Activated B cell treated with CpG ODN at 0.5 μM for 24 hours (primary cell): Measurements from ENCODE around the gene TMEM119. TPM values are rescaled to one million over a fixed set of nuclear protein-coding genes. Genes with fewer than 3 reads are reported as not detected.

Experiments used
- ATAC-seq: fragments of 200-7000 bp; cut with Tn5 transposase; one replicate; pipeline ENCODE4 v1.10.0; 2021; ENCODE audit warnings: low read depth, mild to moderate bottlenecking, moderate library complexity
- CTCF ChIA-PET: fragments of 350-600 bp; sonication (Branson Sonifier 250); formaldehyde crosslinking; loops from one replicate; lab custom pipeline; 2021; ENCODE audit warnings: antibody characterized with exemption; lab: Charles Lee
- POLR2A ChIA-PET: fragments of 350-600 bp; sonication (Branson Sonifier 250); formaldehyde crosslinking; loops from one replicate; lab custom pipeline; 2021; ENCODE audit warnings: antibody characterized with exemption; lab: Charles Lee
- DNase-seq: peaks from one replicate; pipeline ENCODE4 v3.0.0; 2022
- H3K27ac Mint-ChIP-seq: one replicate; pipeline ENCODE4 v1.8.0; 2020; ENCODE audit warnings: mixed read lengths
- H3K27me3 Mint-ChIP-seq: one replicate; pipeline ENCODE4 v1.8.0; 2021; ENCODE audit warnings: mixed read lengths
- H3K36me3 Mint-ChIP-seq: one replicate; pipeline ENCODE4 v1.8.0; 2021; ENCODE audit warnings: low read depth, mixed read lengths
- H3K4me1 Mint-ChIP-seq: one replicate; pipeline ENCODE4 v1.8.0; 2021; ENCODE audit warnings: mixed read lengths
- H3K4me3 Mint-ChIP-seq: one replicate; pipeline ENCODE4 v1.8.0; 2020; ENCODE audit warnings: mild to moderate bottlenecking, mixed read lengths
- H3K9me3 Mint-ChIP-seq: one replicate; pipeline ENCODE4 v1.8.0; 2020; ENCODE audit warnings: mixed read lengths
- intact Hi-C: fragments of 100-400 bp; cut with micrococcal nuclease; formaldehyde crosslinking; loops from one replicate; pipeline ENCODE4 v1.15.1; 2024
- total RNA-seq: library from RNA; stranded (reverse); gene quantifications from 2 replicates; pipeline ENCODE4 v1.2.3, GENCODE V29; 2022
- TF ChIP-seq, protein P1 (sequence below): fragments of 200-600 bp; IDR thresholded peaks from one replicate; pipeline ENCODE4 v1.8.0; 2022; ENCODE audit warnings: antibody characterized with exemption, mild to moderate bottlenecking

Gene TMEM119
- total RNA-seq, 1 donor from 2014 or later = not detected

DNA sequence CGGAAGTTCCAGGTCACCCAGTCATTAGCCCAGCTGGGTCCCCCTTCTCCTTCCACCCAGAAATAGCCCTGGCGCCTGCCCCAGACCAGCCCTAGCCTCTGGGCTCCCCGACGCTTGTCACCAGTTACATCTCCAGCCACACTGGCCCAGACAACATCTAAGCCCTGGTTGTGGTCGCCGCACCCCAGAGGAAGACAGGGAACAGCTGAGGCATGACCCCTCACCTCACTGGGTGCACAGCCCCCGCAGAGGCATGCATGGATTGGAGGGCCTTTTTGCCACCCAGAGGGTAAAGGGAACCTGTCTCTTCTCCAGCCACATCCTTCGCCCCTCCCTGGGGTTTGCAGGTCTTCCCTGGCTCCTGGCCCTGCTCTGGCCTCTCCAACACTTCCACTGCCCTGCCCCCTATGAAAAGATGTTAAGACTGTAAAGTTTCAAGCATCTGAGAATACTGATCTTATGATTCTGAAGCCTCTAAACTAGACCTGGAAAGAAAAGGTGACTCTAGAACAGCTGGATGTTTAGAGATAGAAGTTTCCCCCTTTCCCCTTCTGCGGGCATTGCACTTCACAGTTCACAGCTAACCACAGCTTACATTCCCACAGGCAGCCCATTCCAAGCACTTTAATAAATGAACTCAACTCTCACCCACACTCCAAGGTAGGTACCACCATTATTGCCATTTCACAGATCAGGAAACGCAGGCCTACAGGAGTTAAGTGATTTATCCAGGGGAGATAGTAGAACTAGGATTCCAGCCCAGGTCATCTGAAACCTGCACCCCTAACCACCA, 14.7 kb downstream of the TMEM119 start:
- no peaks in the 10 kb centered on the region for H3K36me3 Mint-ChIP-seq
- peaks cover 2% of the 10 kb centered on the region for H3K27me3 Mint-ChIP-seq
- no peak overlapping the region for H3K4me3 Mint-ChIP-seq
- ATAC-seq (no peak), DNase-seq (no peak)
- H3K9me3 Mint-ChIP-seq = no peaks in the 10 kb centered on the region
- ChIA-PET POLR2A (no interaction called here), CTCF (interaction anchor here (0.9 kb wide), 1 partner anchor 35 kb away, joined by 4 read pairs; no protein-coding TSS in a partner anchor)
- peaks cover 16% of the 10 kb centered on the region for H3K4me1 Mint-ChIP-seq
- intact Hi-C loops = no loop called here
- TF ChIP-seq, protein P1, sequence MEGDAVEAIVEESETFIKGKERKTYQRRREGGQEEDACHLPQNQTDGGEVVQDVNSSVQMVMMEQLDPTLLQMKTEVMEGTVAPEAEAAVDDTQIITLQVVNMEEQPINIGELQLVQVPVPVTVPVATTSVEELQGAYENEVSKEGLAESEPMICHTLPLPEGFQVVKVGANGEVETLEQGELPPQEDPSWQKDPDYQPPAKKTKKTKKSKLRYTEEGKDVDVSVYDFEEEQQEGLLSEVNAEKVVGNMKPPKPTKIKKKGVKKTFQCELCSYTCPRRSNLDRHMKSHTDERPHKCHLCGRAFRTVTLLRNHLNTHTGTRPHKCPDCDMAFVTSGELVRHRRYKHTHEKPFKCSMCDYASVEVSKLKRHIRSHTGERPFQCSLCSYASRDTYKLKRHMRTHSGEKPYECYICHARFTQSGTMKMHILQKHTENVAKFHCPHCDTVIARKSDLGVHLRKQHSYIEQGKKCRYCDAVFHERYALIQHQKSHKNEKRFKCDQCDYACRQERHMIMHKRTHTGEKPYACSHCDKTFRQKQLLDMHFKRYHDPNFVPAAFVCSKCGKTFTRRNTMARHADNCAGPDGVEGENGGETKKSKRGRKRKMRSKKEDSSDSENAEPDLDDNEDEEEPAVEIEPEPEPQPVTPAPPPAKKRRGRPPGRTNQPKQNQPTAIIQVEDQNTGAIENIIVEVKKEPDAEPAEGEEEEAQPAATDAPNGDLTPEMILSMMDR = no peak
- no peak overlapping the region for H3K27ac Mint-ChIP-seq

DNA sequence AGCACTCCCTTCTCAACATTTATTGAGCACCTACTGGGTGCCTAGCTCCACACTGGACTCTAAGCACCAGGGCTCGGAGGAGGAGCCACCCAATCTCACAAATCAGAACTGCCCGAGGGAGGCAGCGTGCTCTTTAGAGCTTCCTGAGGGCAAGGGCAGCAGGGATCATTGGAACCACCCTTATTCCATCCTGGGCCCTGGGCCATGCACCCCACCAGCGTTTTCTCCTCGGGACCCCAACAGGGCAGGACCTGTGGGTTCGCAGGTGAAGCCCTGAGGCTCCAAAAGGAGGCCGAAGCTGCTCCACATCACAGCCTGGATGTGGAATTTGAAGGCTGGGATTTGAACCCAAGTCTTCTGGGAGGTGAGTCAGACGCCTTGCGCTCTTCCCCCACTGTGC, 15.4 kb downstream of the TMEM119 start:
- intact Hi-C loops = no loop called here
- Mint-ChIP-seq H3K27me3 (peaks cover 2% of the 10 kb centered on the region), H3K27ac (no peak overlapping the region), H3K9me3 (no peaks in the 10 kb centered on the region), H3K4me1 (peaks cover 16% of the 10 kb centered on the region), H3K36me3 (no peaks in the 10 kb centered on the region), H3K4me3 (no peak overlapping the region)
- CTCF ChIA-PET = no interaction called here
- POLR2A ChIA-PET = interaction anchor here (0.8 kb wide), 1 partner anchor 30 kb away, joined by 3 read pairs; no protein-coding TSS in a partner anchor
- no peak for DNase-seq
- TF ChIP-seq, protein P1 = no peak
- no peak for ATAC-seq

DNA sequence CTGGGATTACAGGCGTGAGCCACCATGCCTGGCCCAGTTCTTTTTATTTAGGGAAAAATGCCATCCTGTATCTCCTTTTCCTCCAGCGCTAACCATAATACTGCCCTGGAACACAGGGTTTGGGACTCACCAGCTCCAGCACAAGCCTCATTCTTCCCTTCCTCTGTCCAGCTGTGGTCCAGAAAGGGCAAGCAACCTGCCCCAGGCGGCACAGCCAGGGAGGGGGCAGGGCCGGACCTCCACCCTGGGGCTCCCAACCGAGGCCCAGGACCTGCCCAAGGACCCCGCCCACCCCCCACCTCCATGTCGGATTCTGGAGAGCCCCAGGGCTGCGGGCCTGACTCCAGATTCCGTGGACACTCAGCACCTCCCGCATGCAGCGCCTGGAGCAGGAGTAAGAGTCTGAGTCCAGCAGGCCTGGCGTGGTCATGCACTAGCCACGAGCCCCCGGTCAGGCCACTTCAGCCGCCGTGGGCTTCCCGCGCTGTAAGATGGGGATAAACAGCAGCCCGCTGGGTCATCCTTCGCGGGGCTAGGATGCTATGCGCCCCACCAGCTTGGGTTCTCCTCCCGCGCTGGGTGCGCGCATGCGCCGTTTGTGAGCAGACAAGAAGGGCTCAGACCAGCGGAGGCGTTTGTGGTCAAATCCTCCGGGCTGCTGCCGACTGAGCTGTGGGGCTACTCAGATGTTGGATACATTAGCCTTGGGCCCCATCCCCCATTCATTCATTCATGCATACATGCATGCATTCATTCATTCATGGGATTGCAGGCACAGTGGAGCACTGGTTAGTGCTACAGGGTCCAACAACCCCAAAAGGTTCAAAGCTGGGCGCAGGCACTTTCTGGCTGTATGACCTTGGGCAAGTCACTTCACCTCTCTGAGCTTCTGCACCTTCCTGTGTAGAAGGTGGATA, 16.3 kb downstream of the TMEM119 start:
- ATAC-seq = no peak
- Mint-ChIP-seq H3K27ac (no peak overlapping the region), H3K4me3 (no peak overlapping the region), H3K36me3 (no peaks in the 10 kb centered on the region), H3K4me1 (peaks cover 16% of the 10 kb centered on the region), H3K27me3 (peaks cover 2% of the 10 kb centered on the region), H3K9me3 (no peaks in the 10 kb centered on the region)
- intact Hi-C loops = no loop called here
- POLR2A ChIA-PET = interaction anchor here (0.8 kb wide), 1 partner anchor 31 kb away, joined by 3 read pairs; no protein-coding TSS in a partner anchor
- no peak for DNase-seq
- TF ChIP-seq, protein P1 = no peak
- CTCF ChIA-PET = no interaction called here

DNA sequence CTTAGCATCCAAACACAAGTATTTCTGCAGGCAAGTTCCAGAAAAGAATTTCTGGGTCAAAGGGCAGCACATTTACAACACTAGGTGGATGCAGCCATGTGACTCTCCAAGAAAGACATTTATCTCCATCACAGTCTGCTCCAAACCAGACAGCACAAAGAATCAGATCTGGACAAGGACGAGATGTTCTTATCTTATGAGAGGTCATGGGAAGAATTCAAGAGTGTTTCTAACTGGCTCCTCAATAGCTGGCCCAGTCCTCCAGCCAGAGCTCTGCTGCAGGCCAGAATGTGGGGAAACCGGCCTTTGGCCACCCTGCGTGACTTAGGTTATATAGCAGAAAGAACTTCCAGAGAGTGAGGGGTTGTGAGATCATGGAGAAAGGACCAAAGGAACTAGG, 17.4 kb downstream of the TMEM119 start:
- no peaks in the 10 kb centered on the region for H3K36me3 Mint-ChIP-seq
- ChIA-PET CTCF (no interaction called here), POLR2A (no interaction called here)
- H3K9me3 Mint-ChIP-seq = no peaks in the 10 kb centered on the region
- intact Hi-C loops = no loop called here
- DNase-seq (no peak), ATAC-seq (no peak)
- no peak overlapping the region for H3K4me3 Mint-ChIP-seq
- TF ChIP-seq, protein P1 = no peak
- H3K27me3 Mint-ChIP-seq = no peaks in the 10 kb centered on the region
- H3K4me1 Mint-ChIP-seq = peaks cover 20% of the 10 kb centered on the region
- H3K27ac Mint-ChIP-seq = no peak overlapping the region
